Inflammatory macrophage treated with lipopolysaccharide for 4 hours (primary cell): ENCODE results near the gene SEMG1.

Experiments
- DNase-seq: peaks from one replicate; pipeline ENCODE4 v3.0.0-alpha.2; 2020

The SEMG1 gene

DNA sequence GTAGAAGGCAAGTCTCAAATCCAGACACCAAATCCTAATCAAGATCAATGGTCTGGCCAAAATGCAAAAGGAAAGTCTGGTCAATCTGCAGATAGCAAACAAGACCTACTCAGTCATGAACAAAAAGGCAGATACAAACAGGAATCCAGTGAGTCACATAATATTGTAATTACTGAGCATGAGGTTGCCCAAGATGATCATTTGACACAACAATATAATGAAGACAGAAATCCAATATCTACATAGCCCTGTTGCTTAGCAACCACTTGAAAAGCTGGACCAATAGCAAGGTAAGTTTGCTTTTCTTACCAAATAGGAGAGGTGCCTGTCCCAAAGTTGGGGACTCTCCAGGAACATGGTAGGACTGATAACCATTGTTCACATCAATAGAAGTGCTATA lies 16.3 kb downstream of the SEMG1 start:
- DNase-seq = no peak

DNA sequence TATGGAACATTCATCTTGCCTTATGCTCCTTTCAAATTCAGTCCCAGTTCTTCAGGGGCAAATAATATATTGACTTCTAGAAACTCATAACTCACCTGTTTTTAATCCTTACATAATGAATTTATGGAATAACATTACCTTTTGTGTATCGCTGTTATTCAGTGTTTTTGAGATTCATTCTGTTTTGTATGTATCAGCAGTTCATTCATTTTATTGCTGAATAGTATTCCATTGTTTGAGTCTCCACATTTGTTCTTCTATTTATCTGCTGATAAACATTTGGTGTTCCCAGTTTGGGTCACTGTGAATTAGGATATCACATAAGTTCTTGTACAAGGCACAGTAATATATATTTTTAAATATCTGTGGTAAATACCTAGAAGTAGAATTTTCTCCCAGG lies 19.5 kb downstream of the SEMG1 start:
- no peak for DNase-seq

DNA sequence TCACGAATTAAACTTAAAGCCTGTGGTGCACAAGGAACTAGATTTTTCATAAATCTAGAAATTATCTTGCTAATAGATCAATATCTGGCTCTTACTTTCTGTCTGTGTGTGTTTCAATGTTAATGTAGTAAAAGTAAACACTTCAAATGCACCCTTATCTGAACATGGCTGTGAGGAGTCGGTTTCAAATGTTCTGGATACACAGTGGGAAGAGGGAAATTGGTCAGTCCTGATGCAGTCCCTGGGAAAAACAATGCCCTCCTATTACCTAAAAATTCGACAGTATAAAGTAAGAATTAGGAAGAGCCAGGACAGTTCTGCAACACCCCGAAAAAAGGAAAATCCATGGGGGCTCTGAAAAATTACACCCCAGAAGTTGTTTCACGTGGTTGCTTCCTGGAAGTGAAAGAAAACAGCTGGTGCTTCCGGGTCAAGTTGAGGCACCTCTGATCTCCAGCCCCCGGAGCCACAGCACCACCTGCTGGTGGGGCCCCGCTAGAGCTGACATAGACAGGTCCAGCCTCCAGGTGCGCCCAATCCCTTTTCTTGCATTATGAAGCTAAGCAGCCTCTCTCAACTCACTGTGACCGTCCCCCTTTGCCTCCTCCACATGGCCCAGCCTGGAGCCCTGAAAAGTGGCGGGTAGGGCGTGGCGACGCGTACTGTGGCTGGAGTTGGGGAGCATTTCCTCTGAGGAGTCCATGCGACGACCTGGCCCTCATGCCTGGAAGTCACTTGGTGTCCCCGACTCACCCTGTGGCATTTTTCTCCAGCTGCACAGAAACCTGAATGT lies 22.6 kb downstream of the SEMG1 start:
- peak; percentile 32 for DNase-seq

DNA sequence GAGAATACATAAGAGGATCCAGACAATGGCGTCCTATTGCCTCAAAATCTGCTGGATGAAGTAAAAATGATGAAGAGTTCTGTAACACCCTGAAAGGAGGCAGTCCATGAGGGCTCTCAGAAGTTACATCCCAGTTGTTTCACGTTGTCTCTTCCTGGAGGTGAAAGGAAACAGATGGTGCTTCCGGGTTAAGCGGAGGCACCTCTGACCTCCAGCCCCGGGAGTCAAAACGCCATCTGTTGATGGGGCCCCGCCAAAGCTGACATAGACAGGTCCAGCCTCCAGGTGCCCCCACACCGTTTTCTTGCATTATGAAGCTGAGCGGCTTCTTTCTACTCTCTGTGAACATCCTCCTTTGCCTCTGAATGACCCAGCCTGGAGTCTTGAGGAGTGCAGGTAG lies 23.8 kb downstream of the SEMG1 start:
- no peak for DNase-seq

DNA sequence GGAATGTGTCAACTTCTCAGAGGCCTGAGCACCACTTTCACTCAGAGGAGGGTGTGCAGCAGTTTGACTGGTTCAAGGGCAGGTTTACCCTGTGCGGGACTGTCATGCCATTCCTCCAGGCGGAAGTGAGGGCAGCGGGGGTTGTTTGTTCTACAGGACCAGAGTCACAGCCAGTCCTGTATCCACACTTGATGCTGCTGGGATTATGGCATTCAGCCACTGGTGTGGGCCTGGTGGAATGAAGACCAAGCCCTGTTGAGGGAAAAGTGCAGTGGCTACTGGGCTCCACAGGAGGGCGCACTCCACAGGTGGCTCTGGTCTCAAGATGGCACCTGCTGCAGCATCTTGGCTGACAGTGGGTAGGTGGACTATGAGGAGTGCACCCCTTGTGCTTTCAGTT lies 29.2 kb downstream of the SEMG1 start:
- no peak for DNase-seq

DNA sequence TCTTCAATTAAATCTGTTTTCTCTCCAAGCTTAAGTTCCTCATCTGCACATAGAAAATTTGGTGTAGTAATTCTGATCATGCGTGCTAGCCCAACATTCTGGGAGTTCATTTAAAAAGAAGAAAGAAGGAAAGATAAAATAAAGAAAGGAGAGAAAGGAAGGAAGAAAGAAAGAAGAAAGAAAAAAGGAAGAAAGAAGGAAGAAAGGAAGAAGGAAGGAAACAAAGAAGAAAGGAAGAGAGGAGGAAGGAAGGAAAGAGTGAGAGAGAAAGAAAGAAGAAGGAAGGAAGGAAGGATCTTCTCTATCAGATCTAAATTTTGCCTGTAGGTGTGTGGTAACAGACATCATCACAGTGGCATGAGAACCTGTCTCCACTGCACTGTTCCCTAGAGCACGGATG lies 31.3 kb downstream of the SEMG1 start:
- DNase-seq = no peak

DNA sequence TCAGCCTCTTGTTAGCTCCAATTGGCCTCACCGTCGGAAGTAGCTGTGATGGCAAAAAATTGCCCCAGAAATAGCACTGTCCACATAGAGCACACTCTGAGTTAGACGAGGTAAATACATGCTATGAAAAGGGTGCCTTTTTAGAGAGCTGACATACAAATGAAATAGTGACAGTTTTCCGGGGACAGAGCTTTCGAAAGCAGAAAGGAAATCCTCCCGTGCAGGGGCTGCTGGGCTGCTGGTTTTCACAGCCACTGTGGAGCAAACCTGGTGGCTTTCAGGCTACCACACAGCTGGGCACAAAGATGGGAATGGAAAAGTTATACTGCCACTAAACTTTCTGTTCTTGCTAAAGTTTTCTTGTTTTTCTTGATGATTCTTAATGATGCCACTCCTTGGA lies 39.3 kb downstream of the SEMG1 start:
- DNase-seq = no peak

DNA sequence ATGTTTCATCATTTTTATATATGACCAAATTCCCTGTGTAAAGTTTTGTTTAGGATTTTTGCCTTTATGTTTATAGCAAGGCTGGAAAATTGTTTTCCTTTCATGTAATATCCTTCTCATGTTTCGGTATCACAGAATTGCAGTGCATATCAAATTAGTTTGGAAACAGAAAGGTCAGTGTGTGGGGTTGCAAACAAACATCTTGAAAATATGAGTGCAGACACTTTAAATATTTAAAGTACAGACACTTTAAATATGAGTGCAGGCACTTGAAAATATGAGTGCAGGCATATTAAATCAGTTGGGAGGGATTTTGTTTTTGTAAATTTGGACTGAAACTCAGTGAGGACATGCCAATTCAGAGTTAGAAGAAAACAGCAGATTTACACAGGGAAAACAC lies 41.0 kb downstream of the SEMG1 start:
- DNase-seq = no peak

DNA sequence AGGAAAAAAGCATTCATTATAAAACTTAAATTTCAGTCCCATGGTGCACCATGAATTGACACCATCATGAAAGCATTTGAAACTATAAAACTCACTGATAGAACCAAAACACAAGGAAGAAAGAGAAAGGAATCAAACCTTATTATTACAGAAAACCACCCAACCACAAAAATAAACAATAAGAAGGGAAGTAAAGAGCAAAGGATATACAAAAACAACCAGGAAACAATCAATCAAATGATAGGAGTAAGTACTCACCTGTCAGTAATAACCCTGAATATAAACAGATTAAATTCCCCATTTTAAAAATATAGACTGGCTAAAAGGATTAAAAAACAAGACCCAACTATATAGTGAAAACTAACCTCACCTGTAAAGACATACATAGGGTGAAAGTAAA lies 41.8 kb downstream of the SEMG1 start:
- DNase-seq = no peak

DNA sequence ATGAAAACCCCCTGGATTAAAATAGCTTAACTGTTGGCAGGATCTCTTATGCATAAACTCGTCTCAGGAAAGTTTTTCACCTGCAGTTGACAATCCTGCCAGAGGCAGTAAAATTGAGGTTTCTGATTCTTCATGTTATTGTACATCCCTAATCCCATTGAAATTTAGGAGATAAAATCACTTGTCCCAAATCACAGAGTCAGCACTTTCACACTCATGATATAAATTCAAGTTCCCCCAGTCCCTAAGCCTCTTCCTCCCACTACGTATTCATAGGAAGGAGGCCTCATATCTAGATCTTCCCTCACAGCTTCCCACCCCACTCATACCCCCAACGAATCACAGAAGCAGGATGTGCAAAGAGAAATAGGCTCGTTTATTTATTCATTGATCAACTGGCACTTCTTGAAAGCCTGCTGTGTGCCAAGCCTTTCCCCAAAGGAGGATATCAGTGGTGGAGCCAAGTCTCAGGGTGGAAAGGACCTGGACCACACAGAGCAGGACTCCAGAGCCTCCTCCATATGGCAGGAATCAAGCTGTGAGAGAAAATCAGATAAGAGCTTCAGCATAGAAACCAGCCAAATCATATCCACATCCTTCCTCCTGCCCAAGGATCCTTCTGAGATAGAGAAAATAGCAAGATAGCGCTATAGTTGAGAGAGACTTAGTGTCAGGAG lies 45.2 kb downstream of the SEMG1 start:
- no peak for DNase-seq

DNA sequence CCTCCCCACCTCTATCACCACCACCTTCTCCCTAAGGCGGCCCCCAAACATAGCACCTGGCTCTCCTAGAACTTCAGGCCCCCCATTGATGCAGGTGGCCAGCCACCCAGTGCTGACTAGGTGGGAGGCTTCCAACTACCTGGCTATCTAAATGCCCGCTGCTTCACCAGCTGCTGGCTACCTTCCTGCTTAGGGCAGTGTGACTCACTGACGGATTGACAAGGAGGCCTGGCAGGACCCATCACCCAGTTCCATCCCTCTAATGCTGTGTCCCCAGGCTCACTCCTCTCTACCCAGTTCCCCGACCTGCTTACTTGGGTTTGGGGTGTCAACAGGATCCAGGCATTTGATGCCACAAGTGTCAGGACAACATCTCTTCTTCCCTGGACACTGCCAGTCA lies 46.4 kb downstream of the SEMG1 start:
- no peak for DNase-seq

DNA sequence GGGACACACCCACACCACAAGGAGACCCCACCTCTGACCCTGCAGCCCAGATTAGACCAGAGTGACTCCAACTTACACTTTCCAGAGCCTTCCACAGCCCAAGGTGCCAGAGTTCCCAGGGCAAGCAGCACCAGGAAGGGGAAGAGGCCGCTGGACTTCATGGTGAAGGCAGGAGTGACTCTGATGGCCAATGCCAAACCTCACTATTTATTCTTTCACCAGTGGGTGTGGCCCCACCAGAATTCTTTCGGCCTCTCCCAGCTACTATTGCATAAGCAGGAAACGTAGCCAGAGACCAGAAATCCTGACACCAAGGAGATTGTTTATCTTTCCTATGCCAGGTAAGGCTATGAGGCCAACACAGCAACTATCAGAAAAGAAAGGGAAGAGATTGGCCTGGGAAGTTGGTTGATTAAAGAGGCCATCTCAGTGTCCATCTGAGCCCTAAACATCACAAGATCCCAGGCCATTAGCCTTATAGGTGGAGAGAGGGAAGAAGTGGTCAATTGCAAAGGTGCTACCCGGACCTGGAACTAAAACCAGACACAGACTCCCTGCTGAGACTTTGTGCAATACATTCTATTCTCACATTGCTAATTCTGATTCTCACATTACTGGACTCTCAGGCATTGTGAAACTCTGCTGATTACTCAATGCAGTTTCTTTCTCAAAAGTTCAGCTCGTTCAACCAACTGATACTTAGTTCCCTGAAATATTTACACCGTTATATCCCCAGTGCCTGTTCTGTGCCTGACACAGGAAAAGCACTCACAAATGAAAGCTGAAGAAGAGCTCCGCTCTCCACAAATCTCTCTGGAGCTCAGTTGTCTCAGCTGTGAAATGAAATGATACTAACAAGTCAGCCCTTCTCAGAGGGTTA lies 47.8 kb downstream of the SEMG1 start, which contains the start of gene SLPI:
TSS of gene SLPI (minus strand) at position 182 of the 880 bp plus-strand sequence. CDS start at position 161, 21 bp downstream.
- peak; percentile 91 for DNase-seq

DNA sequence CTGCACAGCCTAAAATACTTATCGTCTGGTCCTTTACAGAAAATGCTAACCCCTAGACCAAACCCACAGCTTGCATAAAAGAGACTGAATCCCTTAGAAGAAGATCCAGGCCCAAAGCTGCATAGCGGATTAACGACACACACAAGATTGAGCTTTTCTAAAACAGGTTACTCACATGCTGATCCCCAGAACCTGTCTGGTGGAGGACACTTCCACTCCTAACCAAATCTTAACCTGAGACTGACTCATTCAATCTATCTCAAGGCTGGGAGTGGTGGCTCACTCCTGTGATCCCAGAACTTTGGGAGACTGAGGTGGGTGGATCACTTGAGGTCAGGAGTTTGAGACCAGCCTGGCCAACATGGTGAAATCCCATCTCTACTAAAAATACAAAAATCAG lies 50.3 kb downstream of the SEMG1 start:
- no peak for DNase-seq

DNA sequence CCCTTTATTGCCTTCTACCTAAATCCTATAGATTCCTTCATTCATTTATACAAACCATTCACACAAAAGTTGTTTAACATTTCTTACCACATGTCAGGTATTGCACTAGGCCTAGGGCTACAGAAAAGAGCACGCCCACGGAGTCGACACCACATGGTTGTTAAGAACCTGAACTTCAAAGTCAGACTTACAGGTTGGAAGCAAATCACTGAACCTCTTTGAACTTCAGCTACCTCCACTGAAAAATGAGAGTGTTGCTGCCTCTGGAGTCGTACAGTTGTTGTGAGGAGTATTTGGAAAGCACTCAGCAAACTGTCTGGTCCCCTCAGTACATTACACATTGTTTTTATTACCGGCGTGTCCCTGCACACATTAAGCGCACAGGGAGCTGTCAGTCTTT lies 50.9 kb downstream of the SEMG1 start:
- DNase-seq = no peak

DNA sequence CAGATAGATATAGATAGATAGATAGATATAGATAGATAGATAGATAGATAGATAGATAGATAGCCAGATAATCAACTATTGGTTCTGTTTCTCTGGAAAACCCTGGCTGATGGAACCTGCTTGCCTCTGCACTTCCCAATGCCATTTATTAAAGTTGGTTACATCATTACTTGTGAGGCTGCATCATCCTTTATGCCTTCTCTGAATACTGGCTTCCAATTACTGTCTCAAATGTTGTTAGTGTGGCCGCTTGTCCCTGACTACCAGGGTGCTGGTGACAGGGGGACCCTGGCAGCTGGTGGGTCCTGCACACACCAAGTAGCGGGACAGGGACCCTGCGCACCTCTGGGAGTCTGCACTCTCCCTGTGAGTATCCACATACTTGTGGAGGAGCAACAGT lies 51.4 kb downstream of the SEMG1 start:
- DNase-seq = no peak

DNA sequence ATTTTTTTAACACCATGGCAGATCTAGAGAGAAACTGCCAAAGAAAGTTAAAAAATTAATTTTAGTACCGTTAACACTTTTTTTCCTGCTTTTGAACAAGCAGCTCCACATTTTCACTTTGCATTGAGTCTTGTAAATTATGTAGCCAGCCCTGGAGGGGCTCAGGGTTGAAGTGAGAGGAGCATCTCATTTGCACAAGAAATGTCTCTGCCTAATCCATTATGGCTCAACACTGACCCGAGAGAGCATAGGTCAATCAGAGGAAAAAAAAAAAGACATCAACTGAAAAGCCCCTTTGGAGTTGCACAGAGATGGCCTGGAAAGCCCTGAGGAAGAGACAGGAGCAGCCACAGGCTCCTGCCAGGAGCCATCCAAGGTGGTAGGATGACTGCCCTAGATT lies 51.8 kb downstream of the SEMG1 start:
- no peak for DNase-seq
